CD4-positive, alpha-beta T cell treated with Interleukin-12 subunit alpha and Interleukin-12 subunit beta, for 1 hour (primary cell): Measurements from ENCODE around the gene SDF2L1.
"Not testable (repeated sequence)": the region's sequence is repeated elsewhere in the genome, so short reads cannot be mapped to it uniquely, and the experiment has no call there.

Experiments
- DNase-seq: peaks from one replicate; pipeline ENCODE4 v3.0.0-alpha.2; 2020

SDF2L1 gene, protein sequence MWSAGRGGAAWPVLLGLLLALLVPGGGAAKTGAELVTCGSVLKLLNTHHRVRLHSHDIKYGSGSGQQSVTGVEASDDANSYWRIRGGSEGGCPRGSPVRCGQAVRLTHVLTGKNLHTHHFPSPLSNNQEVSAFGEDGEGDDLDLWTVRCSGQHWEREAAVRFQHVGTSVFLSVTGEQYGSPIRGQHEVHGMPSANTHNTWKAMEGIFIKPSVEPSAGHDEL

DNA sequence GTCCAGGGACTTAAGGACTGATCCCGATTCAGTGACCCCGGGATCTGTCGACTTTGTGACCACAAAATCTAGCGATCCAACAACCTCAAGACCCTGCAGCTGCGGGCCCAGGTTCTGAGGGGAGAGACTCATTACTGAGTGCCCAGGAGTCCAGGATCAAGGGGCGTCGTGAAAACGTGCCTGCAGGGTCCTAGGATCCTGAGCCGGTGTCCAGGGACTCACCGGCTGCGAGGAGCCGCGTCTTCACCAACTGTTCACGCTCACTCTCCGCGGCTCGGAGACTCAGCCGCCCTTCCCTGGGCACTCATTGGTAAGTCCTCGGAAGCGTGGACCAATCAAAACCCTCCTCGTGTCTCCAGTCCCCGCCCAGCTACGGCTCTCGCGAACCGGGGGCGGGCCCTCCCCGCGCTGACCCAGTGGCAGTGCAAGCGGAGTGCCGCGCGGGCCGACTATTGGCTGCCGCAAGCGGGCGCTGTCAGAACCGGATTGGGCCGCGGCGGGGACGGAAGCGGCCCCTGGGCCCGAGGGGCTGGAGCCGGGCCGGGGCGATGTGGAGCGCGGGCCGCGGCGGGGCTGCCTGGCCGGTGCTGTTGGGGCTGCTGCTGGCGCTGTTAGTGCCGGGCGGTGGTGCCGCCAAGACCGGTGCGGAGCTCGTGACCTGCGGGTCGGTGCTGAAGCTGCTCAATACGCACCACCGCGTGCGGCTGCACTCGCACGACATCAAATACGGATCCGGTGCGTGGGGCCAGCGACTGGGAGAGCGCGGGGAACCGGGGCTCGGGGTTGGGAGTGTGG, at the start of gene SDF2L1:
TSS of gene SDF2L1 (plus strand) at position 514 of the 795 bp plus-strand sequence. CDS start at position 549, 35 bp downstream.
- peak; percentile 99 for DNase-seq

DNA sequence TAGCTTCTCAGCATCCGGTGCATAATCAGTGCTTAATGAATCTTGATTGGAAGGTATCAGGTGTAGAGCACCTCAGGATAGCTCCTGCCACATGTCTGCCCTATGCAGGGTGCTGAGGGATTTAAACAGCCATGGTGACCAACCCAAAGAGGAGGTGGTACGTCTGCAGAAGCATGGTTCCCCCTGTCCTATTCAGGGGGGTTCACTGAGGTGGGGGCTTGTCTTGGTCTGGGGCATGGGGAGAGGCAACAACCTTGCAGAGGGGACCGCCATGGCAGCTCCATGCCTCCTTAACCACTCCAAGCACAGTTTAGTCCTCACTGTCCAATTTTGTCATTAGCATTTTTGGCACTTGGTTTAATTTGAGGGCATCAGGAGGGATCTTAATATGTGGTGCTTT, 49.7 kb upstream of the SDF2L1 start:
- DNase-seq = no peak

DNA sequence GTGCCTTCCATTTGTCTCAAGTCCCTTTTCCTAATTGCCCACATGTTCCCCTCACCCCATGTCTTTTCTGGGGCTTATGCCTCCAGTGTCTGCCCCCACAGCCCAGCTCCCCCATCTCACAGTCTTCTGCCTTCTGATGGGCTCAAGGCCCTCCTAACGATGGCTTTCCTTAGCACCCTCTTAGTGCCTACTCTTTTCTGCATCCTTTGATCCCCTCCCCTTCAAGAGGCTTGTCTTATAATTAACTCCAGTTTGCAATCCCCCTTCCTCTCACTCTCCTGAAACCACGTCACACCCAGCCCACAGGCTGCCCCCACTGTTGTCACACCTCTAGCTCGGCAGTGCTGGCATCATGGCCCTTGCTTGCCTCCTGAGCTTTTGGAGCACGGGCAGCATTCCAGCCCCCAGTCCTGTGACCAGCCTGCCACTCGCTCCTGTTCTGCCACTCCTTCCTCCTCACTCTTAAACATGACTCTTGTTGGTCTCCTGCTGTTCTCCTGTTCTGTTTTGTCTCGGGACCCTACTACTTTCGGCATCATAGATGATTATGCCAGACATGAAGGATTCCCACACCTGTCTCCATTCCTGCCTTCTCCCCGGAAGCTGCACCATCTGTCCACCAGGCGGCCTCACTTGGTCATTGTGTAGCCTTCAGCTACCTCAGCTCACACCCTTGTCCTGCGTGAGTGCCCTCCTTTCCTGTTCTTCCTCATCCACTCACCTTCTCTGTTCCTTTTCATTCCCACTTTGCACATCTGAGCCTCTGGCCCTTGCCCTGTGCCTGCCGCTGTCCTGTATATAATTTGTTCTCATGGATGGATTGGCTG, 48.5 kb upstream of the SDF2L1 start:
- no peak for DNase-seq

DNA sequence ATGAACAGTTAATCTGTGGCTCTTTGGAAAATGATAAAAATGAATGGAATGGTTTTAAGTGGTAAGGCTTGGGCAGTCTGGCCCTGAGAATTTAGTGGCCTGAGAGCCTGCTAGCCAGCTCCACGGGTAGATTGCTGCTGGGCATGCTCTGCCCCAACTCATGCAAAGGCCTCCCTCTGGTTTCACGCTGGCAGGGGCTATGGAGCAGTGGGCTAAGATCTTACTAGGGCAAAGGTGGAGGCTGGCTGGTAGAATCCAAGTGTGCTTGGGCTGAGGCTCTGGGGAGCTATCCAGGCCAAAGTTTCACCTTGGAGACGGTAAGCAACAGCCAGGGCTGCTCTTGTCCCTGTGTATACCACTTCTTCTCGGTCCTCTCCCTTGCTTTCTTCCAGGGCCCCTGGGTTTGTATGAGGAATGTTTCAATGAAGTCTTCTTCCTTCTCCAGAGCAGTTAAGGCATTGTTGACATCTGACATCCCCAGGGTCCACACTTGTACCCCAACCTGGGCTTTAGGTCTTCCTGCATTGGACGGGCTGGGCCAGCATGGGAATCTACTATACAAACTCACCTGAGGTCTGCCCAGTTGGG, 47.1 kb upstream of the SDF2L1 start:
- DNase-seq = no peak

DNA sequence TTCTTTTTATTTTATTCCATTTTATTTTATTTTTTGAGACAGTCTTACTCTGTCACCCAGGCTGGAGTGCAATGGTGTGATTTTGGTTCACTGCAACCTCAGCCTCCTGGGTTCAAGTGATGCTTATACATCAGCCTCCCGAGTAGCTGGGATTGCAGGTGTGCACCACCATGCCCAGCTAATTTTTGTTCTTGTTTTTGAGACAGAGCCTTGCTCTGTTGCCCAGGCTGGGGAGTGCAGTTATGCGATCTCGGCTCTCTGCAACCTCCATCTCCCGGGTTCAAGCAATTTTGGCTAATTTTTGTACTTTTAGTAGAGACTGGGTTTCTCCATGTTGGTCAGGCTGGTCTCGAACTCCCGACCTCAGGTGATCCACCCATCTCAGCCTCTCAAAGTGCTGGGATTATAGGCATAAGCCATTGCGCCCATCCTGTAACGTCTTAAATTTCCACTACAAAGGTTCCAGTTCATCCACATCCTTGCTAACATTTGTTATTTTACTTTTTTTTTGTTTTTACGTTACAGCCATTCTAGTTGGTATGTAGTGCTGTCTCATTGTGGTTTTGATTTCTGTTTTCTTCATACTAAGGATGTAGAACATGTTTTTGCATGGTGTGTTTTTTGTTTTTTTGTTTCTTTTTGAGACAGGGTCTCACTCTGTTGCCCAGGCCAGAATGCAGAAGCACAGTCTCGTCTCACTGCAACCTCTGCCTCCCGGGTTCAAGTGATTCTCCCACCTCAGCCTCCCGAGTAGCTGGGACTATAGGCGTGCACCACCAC, 45.6 kb upstream of the SDF2L1 start:
- not testable (repeated sequence) for DNase-seq

DNA sequence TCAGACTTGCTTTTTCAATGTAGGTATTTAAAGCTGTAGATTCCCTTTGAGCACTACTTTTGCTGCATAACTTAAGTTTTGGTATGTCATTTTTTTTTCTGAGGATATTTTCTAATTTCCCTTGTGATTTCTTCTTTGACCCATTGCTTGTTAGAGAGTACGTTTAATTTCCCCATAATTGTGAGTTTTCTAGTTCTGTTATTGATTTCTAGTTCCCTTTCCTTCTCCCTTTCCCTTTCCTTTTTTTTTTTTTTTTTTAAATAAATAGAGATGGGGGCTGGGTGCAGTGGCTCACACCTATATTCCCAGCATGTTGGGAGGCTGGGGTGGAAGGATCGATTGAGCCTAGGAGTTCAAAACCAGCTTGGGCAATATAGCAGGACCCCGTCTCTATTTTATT, 43.8 kb upstream of the SDF2L1 start:
- no peak for DNase-seq

DNA sequence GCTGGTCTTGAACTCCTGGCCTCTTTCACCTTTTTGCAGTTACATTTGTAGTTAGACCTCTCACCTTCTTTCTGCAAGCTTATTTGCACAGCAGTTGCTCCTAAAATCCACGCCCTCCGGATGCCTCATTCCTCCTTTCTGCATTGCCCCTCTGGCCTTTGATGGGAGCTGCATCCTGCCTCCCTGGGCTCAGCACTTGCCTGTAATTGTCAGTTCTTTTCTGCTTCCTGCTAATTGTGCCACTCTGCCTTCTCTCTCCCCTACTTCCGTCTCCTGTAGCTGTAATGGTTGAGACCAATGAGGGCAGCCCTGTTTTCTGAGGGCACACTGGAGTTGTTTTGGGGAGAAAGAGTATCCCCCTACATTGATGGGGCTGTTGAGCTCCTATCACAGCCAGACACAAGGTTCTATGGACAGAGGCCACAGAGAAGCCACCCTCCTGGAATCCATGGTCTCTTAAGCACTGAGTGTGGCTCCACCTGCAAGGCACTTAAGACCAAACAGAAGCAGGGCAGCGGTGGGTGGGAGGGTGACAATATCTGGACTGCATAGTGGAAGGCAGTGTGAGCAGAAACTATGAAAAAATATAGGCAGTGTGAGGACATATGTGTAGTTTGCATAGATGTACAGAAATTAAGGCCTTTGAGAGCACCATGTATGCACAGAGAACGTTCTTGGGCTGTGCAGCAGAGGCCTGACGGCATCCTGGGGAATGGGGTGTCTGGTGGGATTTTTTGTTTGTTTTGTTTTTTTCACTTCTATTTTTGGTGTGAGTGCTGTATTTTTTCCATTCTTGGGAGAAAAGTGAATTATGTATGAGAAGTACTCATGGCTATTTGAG, 42.8 kb upstream of the SDF2L1 start:
- DNase-seq = no peak

DNA sequence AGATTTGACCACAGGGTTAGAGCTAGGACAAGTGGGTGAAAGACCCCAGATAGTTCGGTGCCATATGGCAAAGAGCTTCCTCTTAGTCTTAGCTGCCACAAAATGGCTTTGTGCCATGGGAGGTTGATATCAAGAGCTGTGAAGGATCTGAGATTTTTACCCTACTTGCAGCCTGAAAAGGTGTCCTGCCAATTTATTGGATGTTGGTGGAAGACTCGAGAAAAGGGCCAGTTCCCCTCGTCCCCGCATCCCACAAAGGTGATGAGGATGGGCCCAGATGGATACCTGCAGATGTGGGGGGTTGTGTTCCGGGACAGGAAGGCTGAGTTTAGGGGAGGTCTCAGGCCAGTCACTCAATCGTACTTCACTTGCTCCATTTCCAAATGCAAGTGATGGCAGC, 39.5 kb upstream of the SDF2L1 start:
- no peak for DNase-seq

DNA sequence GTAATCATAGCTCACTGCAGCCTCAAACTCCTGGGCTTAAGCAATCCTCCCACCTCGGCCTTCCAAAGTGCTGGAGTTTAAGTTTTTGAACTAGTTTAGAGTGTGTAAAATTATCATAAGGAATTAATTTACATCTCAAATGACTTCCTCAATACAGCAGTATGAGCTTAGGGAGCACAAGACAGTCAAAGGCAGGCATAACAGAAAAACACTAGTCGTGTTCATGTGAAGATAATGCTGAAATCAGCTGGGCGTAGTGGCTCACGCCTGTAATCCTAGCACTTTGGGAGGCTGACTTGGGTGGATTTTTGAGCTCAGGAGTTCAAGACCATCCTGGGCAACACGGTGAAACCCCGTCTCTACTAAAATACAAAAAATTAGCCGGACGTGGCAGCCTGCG, 38.1 kb upstream of the SDF2L1 start:
- no peak for DNase-seq

DNA sequence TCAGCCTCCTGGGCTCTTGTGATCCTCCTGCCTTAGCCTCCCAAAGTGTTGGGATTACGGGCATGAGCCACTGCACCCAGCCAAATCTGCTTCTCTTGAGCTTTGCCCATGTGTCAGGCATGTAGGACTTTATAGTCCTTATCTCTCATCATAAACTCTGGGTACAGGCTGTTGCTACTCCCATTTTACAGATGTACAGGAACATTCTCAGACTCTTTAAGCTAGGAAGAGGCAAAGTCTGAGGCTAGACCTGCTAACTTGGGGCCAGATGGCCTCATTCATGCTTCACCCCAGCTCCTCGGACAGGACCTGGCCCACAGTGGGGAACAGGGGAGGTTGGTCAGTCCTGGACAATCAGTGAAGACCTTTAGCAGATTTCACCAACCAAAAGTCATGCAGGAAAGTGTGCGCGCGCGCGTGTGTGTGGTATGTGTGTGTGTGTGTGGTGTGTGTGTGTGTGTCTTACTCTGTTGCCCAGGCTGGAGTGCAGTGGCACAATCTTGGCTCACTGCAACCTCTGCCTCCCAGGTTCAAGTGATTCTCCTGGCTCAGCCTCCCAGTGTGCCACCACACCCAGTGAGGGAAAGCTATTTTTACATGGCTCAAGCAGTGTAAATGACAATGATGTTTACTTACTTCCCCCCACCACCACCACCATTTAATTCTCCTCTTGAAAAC, 36.1 kb upstream of the SDF2L1 start:
- DNase-seq = no peak

DNA sequence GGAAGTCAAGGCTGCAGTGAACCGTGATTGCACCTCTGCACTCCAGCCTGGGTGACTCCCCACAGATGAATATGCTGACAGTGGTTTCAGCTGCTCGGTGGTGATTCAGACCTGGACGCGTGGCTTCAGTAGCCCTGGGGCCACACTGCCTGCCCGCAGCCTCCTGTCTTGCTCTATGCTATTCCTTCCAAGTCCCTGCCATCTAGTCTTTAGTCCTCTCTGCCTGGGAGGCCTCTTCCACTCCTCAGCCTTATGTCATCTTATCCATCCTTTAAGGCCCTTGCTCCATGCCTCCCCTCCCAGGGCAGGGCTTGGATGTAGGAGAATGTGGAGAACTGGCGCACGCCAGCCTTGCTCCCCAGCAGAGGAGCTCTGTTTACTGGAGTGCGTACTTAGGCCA, 35.3 kb upstream of the SDF2L1 start:
- no peak for DNase-seq

DNA sequence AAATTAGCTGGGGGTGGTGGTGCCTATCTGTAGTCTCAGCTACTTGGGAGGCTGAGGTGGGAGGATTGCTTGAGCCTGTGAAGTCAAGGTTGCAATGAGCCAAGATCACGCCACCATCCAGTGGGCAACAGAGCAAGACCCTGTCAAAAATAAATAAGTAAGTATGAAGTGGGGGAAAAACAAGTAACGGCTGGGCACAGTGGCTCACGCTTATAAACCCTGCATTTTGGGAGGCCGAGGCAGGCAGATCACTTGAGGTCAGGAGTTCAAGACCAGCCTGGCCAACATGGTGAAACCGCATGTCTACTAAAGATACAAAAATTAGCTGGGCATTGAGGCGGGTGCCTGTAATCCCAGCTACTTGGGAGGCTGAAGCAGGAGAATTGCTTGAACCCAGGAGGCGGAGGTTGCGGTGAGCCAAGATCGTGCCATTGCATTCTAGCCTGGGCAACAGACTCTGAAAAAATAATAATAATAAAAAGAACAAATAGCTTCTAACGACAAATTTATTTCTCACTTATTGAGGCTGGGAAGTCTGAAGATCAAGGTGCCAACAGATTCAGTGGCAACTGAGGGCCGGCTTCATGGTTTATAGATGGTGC, 32.4 kb upstream of the SDF2L1 start:
- not testable (repeated sequence) for DNase-seq

DNA sequence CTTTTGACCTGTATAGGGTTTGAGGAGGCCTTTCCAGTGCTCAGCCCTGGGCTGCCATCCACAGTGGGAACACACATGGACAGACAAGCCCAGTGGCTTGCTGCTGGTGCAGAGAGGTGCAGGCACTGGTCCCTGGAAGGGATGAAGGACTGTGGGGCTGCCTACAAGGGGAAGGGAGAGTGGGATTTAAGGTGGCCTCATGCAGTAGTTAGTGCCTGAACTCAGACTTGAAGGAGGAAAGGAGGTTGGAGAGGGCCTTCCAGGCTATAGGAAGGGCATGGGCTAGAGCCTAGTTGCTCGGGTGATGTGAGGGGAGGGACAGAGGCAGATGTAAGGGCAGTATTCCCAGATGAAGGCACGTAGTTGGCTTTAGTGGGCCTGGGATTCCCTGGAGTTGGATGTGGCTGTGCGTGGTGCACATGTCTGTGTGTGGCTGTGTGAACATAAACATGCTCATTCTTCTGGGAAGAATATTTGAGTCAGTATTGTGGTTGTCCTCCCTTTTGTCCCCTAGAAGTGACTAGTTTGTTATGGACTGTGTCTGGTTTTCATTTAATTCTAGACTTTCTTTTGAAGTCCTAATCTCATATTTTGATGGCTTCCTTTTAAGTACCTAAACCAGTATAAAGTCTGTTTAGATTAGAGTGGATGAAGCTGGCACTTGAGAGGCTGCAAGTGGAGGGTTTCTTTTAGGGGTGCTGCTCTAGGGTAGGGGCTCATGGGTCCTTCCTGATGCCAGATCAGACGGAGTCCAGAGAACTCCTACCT, 30.7 kb upstream of the SDF2L1 start:
- DNase-seq = no peak

DNA sequence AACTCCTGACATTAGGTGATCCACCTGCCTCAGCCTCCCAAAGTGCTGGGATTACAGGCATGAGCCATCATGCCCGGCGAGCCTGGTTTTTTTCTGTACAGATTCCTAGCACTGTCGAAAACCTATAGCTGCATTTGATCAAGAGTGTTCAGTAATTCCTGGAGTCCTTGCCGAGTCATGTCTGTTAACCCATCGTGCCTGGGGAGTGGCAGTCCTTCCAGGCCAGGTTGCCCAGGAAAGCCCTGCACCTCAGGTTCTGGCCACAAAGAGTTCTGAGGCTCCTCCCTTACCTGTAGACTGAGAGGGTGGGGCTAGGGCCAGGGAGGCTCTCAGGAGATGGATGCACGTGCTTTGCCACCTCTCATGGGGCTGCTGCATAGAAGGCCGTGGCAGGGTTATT, 29.2 kb upstream of the SDF2L1 start:
- no peak for DNase-seq

DNA sequence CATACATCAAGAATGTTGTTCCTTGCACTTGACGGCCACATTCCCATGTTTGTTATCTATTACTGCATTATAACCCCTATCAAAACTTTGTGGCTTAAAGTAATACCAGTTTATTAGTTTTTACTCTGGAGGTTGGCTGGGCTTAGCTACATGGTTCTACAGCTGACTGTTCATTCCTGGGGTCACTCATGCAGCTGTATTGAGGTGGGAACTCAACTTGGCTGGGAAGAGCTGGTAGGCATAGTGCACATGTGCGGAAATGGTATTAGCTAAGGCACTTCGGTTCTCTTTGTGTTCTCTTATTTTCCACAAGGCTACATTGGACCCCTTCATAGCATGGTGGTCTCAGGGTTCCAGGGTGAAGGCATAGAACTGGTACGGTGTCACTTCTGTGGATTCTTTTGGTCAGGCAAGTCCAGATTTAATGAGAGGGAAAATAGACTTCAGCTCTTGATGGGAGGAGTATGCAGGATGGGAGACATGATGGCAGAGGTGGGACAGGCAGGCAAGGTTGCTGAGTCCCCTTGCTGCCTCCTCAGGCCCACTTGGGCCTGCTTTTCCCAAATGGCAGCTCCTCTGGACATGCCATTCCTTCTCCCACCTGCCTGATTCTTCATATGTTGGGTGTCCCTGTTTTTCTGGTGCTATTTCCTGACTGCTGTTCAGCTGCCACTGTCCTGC, 28.4 kb upstream of the SDF2L1 start:
- no peak for DNase-seq

DNA sequence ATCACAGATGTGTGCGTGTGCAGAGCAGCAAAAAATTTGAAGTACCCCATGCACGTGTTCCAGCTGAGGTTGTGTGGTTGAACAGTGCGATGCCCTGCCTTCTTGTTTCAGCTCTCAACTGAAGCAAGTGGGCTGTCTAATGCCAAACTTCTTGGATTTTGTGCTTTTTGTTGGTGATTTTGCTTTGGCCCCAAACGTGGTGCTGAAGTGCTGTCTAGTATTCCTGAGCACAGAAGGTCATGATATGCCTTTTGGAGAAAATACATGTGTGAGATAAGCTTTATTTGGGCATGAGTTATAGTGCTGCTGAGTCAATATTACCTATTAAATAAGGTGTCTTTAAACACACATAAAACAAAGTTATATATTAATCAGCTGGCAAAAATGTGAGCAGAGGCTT, 26.4 kb upstream of the SDF2L1 start:
- no peak for DNase-seq

DNA sequence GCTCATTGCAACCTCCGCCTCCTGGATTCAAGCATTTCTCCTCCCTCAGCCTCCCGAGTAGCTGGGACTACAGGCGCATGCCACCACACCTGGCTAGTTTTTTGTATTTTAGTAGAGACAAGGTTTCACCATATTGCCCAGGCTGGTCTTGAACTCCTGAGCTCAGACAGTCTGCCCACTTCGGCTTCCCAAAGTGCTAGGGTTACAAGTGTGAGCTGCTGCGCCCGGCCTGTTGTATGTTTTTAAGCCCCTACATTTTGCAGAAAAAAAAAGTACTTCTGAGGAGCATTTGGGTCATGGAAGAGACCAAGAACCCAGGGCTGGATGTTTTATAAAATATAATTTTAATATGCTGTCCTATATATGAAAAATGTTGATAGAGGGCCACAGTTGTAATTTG, 24.8 kb upstream of the SDF2L1 start:
- DNase-seq = not testable (repeated sequence)

DNA sequence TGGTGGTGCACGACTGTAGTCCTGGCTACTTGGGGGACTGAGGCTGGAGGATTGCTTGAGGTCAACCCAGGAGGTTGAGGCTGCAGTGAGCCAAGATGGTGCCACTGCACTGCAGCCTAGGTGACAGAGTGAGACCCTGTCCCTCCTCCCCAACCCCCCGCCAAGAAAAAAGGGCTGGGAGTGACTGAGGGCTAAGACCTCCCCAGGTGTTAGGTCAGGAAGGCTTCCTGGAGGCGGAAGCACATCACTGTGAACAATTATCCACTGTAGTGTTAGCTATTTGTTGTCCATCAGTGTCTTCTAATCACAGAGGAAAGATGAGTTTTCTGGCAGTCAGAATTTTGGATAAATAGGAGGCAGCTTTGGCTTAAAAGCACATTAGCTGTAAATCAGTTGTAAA, 21.1 kb upstream of the SDF2L1 start:
- no peak for DNase-seq
